Endothelial cell of hepatic sinusoid (primary cell): ENCODE results near the gene TAF1B.
"Not testable (repeated sequence)": the region's sequence is repeated elsewhere in the genome, so short reads cannot be mapped to it uniquely, and the experiment has no call there.

Source experiments
- in situ Hi-C: cut with HindIII; loops from 2 replicates; pipeline ENCODE4 v1.10.0; 2017; ENCODE audit warnings: low sequenced_read_pairs

TAF1B gene

GRCh38 chr2:9919512-9919911, 76.2 kb downstream of the TAF1B start:
- in situ Hi-C loops = no loop called here

DNA sequence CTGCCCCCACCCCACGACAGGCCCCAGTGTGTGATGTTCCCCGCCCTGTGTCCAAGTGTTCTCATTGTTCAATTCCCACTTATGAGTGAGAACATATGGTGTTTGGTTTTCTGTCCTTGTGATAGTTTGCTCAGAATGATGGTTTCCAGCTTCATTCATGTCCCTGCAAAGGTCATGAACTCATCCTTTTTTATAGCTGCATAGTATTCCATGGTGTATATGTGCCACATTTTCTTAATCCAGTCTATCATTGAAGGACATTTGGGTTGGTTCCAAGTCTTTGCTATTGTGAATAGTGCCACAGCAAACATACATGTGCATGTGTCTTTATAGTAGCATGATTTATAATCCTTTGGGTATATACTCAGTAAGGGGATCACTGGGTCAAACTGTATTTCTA, 83.7 kb downstream of the TAF1B start:
- in situ Hi-C loops = not testable (repeated sequence)

DNA sequence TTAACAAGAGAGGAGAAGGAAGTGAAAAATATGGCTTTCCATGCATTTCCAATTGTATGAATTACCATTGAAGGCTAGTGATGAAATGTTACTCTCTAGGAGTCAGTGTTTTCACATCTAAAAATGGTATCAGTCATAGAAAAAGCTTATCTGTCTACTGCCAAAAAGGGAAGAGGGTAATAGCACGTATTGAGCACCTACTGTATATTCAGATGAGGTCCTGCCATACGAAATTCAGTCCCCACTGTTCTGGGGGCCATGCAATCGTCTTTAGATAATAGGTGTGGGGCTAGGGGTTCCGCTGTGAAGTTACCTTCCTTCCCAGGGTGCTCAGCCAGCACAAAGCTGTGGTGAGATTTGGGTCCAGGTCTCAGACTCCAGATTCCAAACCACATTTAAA, 94.0 kb downstream of the TAF1B start:
- in situ Hi-C loops = no loop called here

DNA sequence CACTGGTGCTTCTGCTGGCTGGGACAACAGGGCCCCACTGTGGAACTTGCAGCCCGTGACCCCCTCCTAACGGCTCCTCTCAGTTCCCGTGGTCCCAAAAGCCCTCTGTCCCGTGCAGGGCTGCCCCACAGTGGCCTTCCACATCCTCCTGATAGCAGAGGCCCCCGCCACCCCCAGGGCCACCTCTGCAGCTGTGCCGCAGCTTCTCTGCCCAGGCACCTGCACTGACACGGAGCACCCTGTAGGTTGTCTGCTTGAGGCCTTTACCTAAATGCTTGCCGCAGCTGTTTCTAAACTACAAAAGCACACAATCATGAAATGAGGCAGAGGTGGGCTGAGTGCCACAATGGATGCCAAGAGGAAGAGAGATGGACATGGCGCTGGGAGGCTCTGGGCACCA, 94.7 kb downstream of the TAF1B start:
- in situ Hi-C loops = no loop called here

DNA sequence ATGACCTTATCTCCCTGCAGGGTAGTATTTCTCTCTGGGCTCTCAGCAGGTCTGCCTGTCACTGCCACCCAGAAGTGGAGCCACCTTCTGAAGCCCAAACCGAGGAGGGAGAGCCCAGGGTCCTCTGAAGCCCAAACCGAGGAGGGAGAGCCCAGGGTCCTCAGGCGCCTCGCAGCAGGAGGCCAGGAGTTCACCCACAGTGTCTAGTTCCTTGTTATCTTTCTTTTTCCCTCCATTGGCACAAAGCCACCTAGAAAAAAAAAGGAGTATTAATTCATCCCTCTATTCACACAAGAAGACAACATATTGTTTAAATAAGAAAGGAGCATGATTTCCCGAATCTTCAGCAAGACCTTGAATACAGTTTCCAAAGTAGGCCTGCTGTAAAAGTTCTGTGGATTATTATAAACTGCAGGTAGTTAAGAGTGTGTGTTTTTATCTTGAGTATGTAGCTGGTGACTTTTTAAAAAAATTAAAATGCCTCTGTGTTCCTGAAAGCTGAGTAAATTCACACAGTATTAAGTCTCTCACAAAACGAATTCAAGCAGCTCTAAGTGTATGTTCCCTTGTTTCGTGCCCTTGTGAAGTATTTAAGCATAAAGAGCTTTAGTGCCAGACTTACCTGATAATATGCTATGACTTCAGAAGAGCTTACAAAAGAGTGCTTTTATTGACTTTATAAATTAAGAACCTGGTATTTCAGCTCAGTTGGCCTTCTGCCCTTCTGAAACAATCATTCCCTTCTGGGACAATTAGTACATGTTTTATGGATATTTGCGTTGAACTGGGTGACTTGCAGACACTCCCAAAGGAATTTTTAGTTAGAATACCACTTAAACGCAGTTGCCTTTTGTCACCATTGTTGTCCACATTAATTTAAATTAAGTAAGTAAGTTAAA, 96.6 kb downstream of the TAF1B start:
- in situ Hi-C loops = no loop called here

DNA sequence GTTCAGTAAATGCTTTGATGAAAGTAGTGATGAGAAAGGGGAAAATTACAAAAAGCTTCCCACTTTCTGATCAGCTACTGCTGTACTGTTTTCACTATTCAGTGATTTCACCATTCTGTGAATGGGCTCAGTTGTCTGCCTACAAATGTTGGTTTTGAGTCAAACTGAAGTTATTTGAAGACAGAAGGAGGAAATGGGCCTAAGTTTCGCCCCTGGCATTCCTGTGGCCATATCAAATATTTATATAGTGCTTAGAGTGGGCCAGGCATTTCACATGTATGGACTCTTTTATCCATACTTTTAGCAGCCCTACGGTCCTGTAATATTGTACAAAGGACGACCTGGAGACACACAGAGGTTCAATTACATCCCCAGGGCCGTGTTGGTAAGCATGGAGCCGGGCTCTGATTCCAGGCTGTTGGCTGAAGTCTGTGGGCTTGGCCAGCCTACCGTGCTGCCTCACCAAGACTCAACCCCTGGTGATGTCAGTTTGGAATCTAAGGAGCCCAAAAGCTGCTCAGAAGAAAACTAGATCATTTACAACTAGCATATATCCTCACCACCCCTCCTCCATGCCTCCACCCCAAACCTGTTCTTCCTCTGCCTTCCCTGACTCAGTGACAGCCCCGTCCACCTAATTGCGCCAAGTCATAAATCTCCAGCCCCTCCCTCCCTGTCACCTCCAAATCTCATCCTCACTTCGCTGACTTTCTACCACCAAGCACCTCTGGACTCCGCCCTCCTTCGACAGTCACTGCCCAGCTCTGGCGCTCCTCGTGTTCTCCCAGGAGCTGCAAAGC, 98.1 kb downstream of the TAF1B start:
- in situ Hi-C loops = no loop called here

DNA sequence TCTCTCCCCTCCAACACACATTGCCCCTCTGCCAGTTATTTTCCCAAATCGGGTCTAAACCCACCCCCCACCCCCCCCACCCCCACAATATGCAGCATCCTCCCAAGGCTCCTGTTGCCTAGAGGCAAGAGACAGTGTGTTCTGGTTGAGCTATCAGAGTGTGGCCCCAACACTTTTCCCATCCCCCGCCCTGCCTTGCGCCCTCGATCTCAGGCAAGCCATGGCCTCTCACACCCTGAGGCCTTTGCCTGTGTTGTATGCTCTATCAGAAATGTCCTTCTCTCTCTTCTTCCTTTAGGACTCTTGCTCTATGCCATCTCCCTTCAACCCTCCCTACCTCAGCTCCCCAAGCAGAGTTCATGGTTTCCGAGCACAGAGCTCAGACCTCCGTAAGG, 98.7 kb downstream of the TAF1B start:
- in situ Hi-C loops = no loop called here

GRCh38 chr2:9944330-9944758, 101.1 kb downstream of the TAF1B start:
- in situ Hi-C loops = no loop called here

DNA sequence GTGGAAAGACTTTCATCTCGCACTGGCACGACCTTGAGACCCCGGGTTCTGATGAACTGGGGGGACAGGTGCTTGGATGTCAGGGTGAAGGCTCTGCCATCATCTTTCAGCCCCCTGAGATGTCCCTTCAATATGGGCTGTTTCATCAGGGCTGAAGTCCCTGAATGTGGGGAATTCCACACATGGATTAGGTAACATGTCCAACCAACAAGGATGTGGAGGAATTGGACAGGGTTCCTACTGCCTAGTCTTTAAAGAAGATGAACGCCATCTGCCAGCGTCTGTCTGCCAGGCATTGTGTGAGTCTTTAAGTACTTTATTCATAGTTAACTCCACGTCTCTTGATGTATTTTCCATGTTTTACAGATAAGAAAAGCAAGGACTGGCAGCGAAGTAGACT, 102.3 kb downstream of the TAF1B start:
- in situ Hi-C loops = no loop called here

GRCh38 chr2:9946076-9946475, 102.8 kb downstream of the TAF1B start:
- in situ Hi-C loops = no loop called here

- in situ Hi-C loops = no loop called here
Observed at GRCh38 chr2:9946818-9947217, 103.5 kb downstream of the TAF1B start.

- in situ Hi-C loops = no loop called here
Observed at GRCh38 chr2:9948721-9949120, 105.4 kb downstream of the TAF1B start.

DNA sequence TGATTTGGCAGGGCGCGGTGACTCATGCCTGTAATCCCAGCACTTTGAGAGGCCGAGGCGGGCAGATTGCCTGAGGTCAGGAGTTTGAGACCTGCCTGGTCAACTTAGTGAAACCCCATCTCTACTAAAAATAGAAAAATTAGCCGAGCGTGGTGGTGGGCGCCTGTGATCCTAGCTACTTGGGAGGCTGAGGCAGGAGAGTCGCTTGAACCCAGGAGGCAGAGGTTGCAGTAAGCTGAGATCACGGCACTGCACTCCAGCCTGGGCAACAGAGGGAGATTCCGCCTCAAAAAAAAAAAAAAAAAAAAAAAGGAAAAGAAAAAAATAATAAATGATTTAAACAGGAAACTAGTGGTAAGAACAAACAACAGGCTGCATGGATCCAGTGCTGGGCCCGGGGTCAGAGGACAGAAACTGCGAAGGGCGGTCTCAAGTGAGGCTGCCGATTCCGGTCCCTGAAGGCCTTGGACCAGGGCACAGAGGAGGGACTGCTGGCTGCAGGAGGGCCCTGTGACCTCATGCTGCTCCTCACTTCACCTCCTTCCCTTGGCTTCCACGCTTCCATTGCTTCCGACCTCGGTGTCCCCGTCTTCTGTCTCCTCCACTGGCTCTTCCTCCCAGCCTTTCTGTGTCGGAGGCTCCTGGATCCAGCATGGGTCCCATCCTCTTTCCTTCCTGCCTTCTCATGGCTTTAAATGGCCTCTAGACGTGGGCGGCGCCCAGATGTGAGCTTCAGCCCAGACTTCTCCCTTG, 106.1 kb downstream of the TAF1B start:
- in situ Hi-C loops = no loop called here

GRCh38 chr2:9949992-9950520, 106.8 kb downstream of the TAF1B start:
- in situ Hi-C loops = no loop called here

DNA sequence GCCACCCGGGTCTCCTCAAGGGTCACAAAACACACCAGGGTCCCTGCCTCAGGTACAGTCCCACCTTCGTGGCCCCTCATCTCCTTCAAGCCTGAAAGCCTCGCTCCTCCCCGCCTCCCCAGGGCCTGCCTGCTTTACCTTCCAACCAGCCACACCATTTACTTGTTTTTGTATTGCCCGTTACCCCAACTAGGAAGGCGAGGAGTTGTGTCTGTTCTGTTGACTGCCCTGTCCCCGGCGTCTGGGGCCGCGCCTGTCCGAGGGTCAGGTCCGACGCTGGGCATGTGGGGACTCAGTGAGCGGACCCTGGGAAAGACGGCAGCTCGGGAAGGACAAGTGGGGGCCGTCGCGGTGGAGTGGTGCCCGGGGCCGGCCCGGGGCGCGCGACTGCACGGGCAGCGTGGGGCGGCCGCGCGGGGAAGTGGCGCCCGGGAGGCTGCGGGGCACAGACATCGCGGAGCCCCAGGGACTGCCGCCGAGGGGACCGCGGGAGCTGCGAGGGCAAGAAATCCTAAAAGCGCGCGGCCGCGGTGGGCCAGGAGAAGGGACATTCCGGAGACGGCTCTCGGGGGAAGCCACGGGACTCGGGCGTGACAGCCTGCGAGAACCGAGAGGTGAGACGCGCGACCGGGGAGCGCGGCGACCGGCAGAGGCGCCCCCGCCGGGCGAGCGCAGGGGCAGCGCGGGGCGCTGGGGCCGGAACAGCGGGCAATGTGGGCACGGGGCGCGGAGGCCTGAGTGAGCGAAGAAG, 107.4 kb downstream of the TAF1B start:
- in situ Hi-C loops = no loop called here

- in situ Hi-C loops = no loop called here
Observed at GRCh38 chr2:9951272-9951521, 107.9 kb downstream of the TAF1B start.

DNA sequence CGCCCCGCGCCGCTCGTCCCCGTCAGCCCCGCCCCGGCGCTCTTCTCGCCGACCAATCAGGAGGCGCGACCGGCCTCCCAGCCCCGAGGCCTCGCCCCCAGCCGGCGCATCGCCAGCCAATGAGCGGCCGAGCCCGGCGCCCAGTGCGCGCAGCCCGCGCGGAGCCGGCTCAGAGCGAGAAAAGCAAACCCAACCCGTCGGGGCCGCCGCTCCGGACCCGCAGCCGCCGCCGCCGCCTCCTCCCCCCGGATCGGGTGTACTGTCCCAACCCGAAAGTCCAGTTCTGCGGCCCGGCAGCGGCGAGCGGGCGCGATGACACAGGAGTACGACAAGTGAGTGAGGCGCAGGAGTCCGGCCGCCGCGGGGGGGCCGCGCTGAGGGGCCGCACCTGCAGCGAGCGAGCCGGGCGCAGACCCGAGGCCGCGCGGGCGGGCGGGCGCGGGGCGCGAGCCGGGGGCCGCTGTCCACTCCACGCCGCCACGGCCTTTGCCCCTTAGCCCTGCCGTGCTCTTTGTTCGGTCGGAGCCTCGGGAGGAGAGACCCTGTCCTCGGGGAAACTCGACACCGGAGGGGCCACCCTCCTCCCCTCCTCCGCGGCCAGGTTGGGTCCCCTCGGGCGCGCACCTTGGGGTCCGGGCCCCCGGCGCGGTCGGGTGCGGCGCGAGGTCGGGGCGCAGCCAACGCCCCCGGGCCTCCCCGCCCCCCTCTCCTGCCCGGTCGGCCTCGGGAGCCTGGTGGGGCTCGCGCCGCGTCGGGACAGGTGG, 108.4 kb downstream of the TAF1B start, which contains the start of gene GRHL1:
TSS of gene GRHL1 (plus strand) at position 172 of the 764 bp plus-strand sequence. CDS start at position 313, 141 bp downstream.
- in situ Hi-C loops = no loop called here

GRCh38 chr2:9952286-9952737, 109.0 kb downstream of the TAF1B start:
- in situ Hi-C loops = no loop called here

DNA sequence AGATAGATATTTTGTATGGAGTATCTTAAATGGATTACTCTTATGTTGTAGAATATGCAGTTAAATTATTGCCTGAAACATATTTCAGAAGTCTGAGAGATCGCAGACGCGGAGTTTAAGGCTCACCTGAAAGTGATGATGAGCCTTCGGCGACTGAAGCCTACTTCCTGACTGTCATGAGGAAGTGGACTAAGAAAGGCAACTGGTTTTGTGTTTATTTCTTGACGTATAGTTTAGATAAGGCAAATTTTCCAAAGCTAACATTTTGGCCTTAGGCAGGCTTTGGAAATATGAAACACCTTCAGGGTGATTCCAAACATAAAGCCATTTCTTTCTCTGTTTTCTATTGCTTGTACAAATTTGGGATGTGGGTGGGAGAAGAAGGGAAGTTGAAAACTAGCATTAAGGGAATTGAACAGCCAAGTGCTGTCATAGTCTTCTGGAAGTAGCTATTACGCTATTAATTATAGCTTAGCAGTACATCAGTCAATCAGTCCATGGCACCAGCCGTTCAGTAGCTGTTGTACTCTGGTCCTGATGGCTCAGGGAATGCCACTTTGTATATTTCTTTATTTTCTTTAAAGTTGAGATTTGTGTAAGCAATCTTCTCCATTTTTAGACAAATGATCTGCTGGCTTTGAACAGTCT, 109.7 kb downstream of the TAF1B start:
- in situ Hi-C loops = no loop called here
